DND-41 (cell line): ENCODE data around the gene ERGIC1.

Source experiments
- ATAC-seq: fragments of 200-7000 bp; cut with Tn5 transposase; 3 replicates; pipeline ENCODE4 v1.9.1; 2021; ENCODE audit warnings: low read depth; ENCODE audit not compliant: insufficient read depth
- DNase-seq: peaks from one replicate; pipeline ENCODE4 v3.0.0-alpha.2; 2020
- H2AFZ ChIP-seq: 2 replicates; pipeline ENCODE4 v1.6.0; 2012; ENCODE audit warnings: low read depth, low read length
- H3K27ac ChIP-seq: 2 replicates; pipeline ENCODE4 v1.5.1; 2012; ENCODE audit warnings: low read length, inconsistent platforms
- H3K27me3 ChIP-seq: fragments of 200-600 bp; sonication (generic); 2 replicates; pipeline ENCODE4 v1.6.0; 2012; ENCODE audit warnings: low read length, mild to moderate bottlenecking, inconsistent platforms; ENCODE audit not compliant: insufficient read depth, poor library complexity
- H3K36me3 ChIP-seq: 2 replicates; pipeline ENCODE4 v1.5.1; 2012; ENCODE audit warnings: low read length, inconsistent platforms; ENCODE audit not compliant: insufficient read depth
- H3K4me1 ChIP-seq: 2 replicates; pipeline ENCODE4 v1.5.1; 2012; ENCODE audit warnings: mild to moderate bottlenecking, low read length; ENCODE audit not compliant: insufficient read depth
- H3K4me2 ChIP-seq: 2 replicates; pipeline ENCODE4 v1.6.0; 2012; ENCODE audit warnings: mild to moderate bottlenecking, moderate library complexity, low read length, inconsistent platforms; ENCODE audit not compliant: insufficient read depth
- H3K4me3 ChIP-seq, 2 experiments: fragments of 200-600 bp in 1 of 2; shearing (Covaris generic) in 1 of 2; 2 replicates each; pipeline ENCODE4 v1.5.1; 2012 to 2016; ENCODE audit warnings: inconsistent platforms in 2 of 2, low read length in 2 of 2, mild to moderate bottlenecking in 2 of 2, low read depth in 1 of 2, moderate library complexity in 1 of 2
- H3K79me2 ChIP-seq: 2 replicates; pipeline ENCODE4 v1.6.0; 2012; ENCODE audit warnings: low read length, inconsistent platforms; ENCODE audit not compliant: insufficient read depth
- H3K9ac ChIP-seq: 2 replicates; pipeline ENCODE4 v1.6.0; 2012; ENCODE audit warnings: low read depth, mild to moderate bottlenecking, inconsistent platforms, low read length, moderate library complexity
- H3K9me3 ChIP-seq: 2 replicates; pipeline ENCODE4 v1.5.1; 2012; ENCODE audit warnings: low read length, moderate library complexity, mild to moderate bottlenecking, inconsistent platforms; ENCODE audit not compliant: insufficient read depth, severe bottlenecking
- H4K20me1 ChIP-seq: 2 replicates; pipeline ENCODE4 v1.6.0; 2012; ENCODE audit warnings: low read length; ENCODE audit not compliant: insufficient read depth
- EZH2 ChIP-seq: IDR thresholded peaks from 3 replicates; pipeline ENCODE4 v1.6.1; 2012; ENCODE audit warnings: borderline replicate concordance, low read depth, mild to moderate bottlenecking, moderate library complexity, low read length, inconsistent platforms; ENCODE audit not compliant: severe bottlenecking
- TF ChIP-seq, protein P1 (sequence below): IDR thresholded peaks from 2 replicates; pipeline ENCODE4 v1.5.1; 2012; ENCODE audit warnings: borderline replicate concordance, low read length, moderate library complexity, mild to moderate bottlenecking; ENCODE audit not compliant: poor library complexity, severe bottlenecking; ENCODE audit errors: extremely low read depth

Gene ERGIC1

DNA sequence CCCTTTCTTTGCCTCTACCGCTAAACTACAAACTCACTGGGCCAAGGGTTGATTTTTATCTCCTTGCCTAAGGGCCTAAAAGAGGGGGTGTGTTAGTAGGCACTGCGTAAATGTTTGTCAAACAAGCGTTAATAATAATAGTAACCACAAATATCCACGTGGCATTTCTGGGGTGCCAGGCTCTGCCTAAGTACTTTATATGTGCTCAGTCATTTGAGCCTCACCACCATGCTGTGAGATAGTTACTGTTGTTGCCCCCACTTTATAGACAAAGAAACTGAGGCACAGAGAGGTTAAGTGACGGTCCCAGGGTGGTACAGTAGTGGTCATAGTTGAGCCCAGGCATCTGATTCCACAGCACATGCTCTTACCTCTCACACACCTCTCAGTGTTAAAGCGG is 52.4 kb downstream of the ERGIC1 start:
- TF ChIP-seq, protein P1, sequence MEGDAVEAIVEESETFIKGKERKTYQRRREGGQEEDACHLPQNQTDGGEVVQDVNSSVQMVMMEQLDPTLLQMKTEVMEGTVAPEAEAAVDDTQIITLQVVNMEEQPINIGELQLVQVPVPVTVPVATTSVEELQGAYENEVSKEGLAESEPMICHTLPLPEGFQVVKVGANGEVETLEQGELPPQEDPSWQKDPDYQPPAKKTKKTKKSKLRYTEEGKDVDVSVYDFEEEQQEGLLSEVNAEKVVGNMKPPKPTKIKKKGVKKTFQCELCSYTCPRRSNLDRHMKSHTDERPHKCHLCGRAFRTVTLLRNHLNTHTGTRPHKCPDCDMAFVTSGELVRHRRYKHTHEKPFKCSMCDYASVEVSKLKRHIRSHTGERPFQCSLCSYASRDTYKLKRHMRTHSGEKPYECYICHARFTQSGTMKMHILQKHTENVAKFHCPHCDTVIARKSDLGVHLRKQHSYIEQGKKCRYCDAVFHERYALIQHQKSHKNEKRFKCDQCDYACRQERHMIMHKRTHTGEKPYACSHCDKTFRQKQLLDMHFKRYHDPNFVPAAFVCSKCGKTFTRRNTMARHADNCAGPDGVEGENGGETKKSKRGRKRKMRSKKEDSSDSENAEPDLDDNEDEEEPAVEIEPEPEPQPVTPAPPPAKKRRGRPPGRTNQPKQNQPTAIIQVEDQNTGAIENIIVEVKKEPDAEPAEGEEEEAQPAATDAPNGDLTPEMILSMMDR = no peak
- no peak for TF ChIP-seq EZH2

DNA sequence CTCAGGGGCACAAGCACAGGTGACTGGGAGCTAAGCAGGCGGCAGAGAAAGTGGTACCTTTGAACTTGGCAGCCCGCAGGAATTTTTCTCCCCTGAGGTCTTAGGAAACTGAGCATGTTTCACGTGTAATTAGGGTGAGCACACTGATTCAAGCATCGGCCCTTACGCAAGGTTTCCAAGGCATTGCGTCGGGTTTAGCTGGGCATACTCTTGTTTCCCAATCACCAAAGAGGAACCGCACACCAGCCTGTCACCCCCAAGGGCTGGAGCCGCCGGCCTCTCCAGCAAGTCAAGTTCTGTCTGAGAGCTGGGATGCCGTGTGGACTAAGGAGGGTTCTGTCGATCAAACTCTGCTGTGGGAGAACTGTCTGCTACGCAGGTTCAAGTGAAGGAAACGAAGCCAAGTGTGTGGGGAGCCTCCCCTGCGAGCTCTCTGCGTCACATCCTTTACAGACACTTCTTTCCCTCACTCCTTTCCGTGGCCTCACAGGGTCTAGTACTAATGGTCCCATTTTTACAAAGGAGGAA is 53.0 kb downstream of the ERGIC1 start:
- Histone ChIP-seq H3K4me2 (no peak overlapping the region), H3K36me3 (peaks cover 18% of the 10 kb centered on the region), H4K20me1 (peaks cover 22% of the 10 kb centered on the region), H3K9me3 (no peaks in the 10 kb centered on the region), H3K27ac (no peak overlapping the region), H3K4me3 (no peak overlapping the region), H3K27me3 (no peaks in the 10 kb centered on the region), H3K9ac (no peak overlapping the region), H2AFZ (no peak overlapping the region), H3K4me1 (no peaks in the 10 kb centered on the region), H3K79me2 (peaks cover 9% of the 10 kb centered on the region)
- no peak for DNase-seq
- TF ChIP-seq, protein P1 = no peak
- TF ChIP-seq EZH2 = no peak
- ATAC-seq = no peak

More for the DNA sequence above, 52.4 kb downstream of the ERGIC1 start:
- peaks cover 28% of the 10 kb centered on the region for H4K20me1 ChIP-seq
- no peak overlapping the region for H3K4me2 ChIP-seq
- no peaks in the 10 kb centered on the region for H3K27me3 ChIP-seq
- no peak overlapping the region for H3K9ac ChIP-seq
- H3K79me2 ChIP-seq = peaks cover 12% of the 10 kb centered on the region
- H3K27ac ChIP-seq = no peak overlapping the region
- peaks cover 18% of the 10 kb centered on the region for H3K36me3 ChIP-seq
- no peaks in the 10 kb centered on the region for H3K9me3 ChIP-seq
- H3K4me3 ChIP-seq = no peak overlapping the region
- DNase-seq = no peak
- H2AFZ ChIP-seq = no peak overlapping the region
- no peak for ATAC-seq
- H3K4me1 ChIP-seq = no peaks in the 10 kb centered on the region

DNA sequence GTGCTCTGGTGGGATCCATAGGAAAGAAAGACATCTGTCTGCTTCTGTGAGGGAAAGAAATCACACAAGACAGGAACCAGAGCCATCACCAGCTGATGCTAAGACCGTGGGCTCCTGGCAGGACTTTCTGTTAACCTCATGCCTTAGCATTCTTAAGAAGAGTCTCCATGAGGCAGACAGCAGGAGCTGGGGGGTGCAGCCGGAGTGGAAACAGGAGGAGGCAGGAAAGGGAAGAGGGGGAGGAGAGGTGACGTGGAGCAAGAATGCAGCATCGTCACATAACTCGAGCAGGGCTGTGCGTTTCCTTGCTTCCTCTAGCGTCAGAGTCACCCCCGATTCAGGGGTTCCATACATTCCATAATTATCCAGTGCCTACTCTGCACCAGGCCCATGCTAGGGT is 53.6 kb downstream of the ERGIC1 start:
- ATAC-seq (no peak), DNase-seq (no peak)
- Histone ChIP-seq H3K27me3 (no peaks in the 10 kb centered on the region), H3K4me3 (no peak overlapping the region), H2AFZ (no peak overlapping the region), H3K36me3 (peaks cover 21% of the 10 kb centered on the region), H3K27ac (no peak overlapping the region), H3K79me2 (peaks cover 6% of the 10 kb centered on the region), H3K9ac (no peak overlapping the region), H3K9me3 (no peaks in the 10 kb centered on the region), H3K4me1 (no peaks in the 10 kb centered on the region), H4K20me1 (peaks cover 16% of the 10 kb centered on the region), H3K4me2 (no peak overlapping the region)
- TF ChIP-seq, protein P1 = no peak
- TF ChIP-seq EZH2 = no peak
